Measurements from ENCODE around the gene BOC. TPM values are rescaled to one million over a fixed set of nuclear protein-coding genes. Genes with fewer than 3 reads are reported as not detected.

BOC gene
- total and polyA plus RNA-seq, 2 of the 8 experiments (the other 6 are each of a cell fraction or from before 2014, with no cell fraction given) = 6.9 to 9.3 TPM

DNA sequence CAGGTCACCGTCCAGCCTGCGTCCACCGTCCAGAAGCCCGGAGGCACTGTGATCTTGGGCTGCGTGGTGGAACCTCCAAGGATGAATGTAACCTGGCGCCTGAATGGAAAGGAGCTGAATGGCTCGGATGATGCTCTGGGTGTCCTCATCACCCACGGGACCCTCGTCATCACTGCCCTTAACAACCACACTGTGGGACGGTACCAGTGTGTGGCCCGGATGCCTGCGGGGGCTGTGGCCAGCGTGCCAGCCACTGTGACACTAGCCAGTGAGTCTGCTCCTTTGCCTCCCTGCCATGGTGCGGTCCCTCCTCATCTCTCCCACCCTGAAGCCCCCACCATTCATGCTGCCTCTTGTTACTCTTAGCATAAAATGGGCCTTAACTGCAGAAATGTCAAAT, 39.2 kb downstream of the BOC start:
- Histone ChIP-seq H3K79me1 (ENCODE audit: low read depth, low read length) (no peaks in the 10 kb centered on the region), H3K23ac (ENCODE audit: insufficient read length) (no peak overlapping the region), H3K56ac (replicated peaks; ENCODE audit: insufficient read length, low read depth, low read length) (no peak overlapping the region), H3K23me2 (ENCODE audit: low read depth, low read length) (no peaks in the 10 kb centered on the region; the same call in 1 of the 2 replicates), H3K36me3 (ENCODE audit: control insufficient read depth in 2 of 4, insufficient read depth in 4 of 4, low read length in 3 of 4) (peaks cover 0 to 7% (median 2%) of the 10 kb centered on the region in 4 experiments; a peak in 2 of 8 replicates), H3K4me1 (replicated peaks in 1 of 4; ENCODE audit: control insufficient read depth in 3 of 4, insufficient read depth in 4 of 4, low read length in 3 of 4) (peaks cover 0 to 15% (median 10%) of the 10 kb centered on the region in 4 experiments; a peak in 5 of 7 replicates), H3K79me2 (ENCODE audit: control insufficient read depth in 1 of 2, insufficient read depth in 2 of 2, low read length in 2 of 2) (no peaks in the 10 kb centered on the region), H3K4me2 (ENCODE audit: insufficient read depth in 1 of 2, low read depth in 2 of 2, low read length in 2 of 2) (no peak overlapping the region), H2BK20ac (ENCODE audit: low read length) (no peak overlapping the region), H2BK120ac (replicated peaks; ENCODE audit: low read depth, low read length) (no peak overlapping the region), H3K18ac (ENCODE audit: extremely low read depth, low read length) (no peak overlapping the region), H3K9ac (replicated peaks in 1 of 4; ENCODE audit: extremely low read depth in 1 of 4, low read depth in 3 of 4, low read length in 3 of 4) (no peak overlapping the region), H3K27me3 (replicated peaks in 1 of 4; ENCODE audit: control insufficient read depth in 3 of 4, extremely low read depth in 1 of 4, insufficient read depth in 3 of 4, low read length in 3 of 4) (no peaks in the 10 kb centered on the region), H3K4ac (replicated peaks; ENCODE audit: insufficient read length, low read depth, low read length) (no peak overlapping the region), H2BK15ac (ENCODE audit: low read length) (no peak overlapping the region), H3K4me3 (ENCODE audit: extremely low read depth in 1 of 4, insufficient read depth in 2 of 4, low read depth in 3 of 4, low read length in 4 of 4) (no peak overlapping the region), H3K14ac (ENCODE audit: insufficient read length) (no peak overlapping the region), H2AK5ac (ENCODE audit: low read depth, low read length) (no peak overlapping the region), H4K20me1 (replicated peaks in 1 of 2; ENCODE audit: control insufficient read depth in 1 of 2, insufficient read depth in 2 of 2, low read length in 2 of 2) (peaks cover 0 to 2% of the 10 kb centered on the region in 2 experiments), H4K5ac (ENCODE audit: insufficient read length, low read depth, low read length) (no peak overlapping the region), H4K8ac (ENCODE audit: extremely low read depth, insufficient read depth, low read length) (no peak overlapping the region), H2BK5ac (ENCODE audit: low read depth, low read length) (no peak overlapping the region), H3K27ac (ENCODE audit: low read depth, low read length) (no peak overlapping the region), H4K91ac (replicated peaks; ENCODE audit: insufficient read length, low read length) (no peak overlapping the region), H3K9me3 (ENCODE audit: insufficient read depth in 2 of 2, low read depth in 1 of 2, low read length in 1 of 2) (no peaks in the 10 kb centered on the region), H2AFZ (ENCODE audit: low read length) (no peak overlapping the region), H2BK12ac (ENCODE audit: low read depth, low read length) (no peak overlapping the region)
- ChIA-PET CTCF (ENCODE audit: partially characterized antibody) (interaction anchor here (0.7 to 3.7 kb wide), 5 partner anchors 8 to 114 kb away, joined by 3 to 20 read pairs (median 4); no protein-coding TSS in a partner anchor), POLR2A (ENCODE audit: partially characterized antibody) (no interaction called here)
- DNase-seq (ENCODE audit: low read depth in 1 of 2, low spot score in 2 of 2) (no peak), FAIRE-seq (no peak)
- 92% methylated on average over 14 of the region's 14 CpGs; no CpG with 5 or more reads in 1 of the 2 experiments for WGBS, 2 experiments (ENCODE audit: extremely low coverage in 1 of 2, insufficient coverage in 1 of 2, insufficient read length in 1 of 2, insufficient replicate concordance in 2 of 2, low coverage in 1 of 2, low lambda C conversion rate in 2 of 2, missing lambda C conversion rate in 1 of 2)
- TF ChIP-seq, protein P1, sequence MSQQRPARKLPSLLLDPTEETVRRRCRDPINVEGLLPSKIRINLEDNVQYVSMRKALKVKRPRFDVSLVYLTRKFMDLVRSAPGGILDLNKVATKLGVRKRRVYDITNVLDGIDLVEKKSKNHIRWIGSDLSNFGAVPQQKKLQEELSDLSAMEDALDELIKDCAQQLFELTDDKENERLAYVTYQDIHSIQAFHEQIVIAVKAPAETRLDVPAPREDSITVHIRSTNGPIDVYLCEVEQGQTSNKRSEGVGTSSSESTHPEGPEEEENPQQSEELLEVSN (IDR thresholded peaks at IDR 0.05) = no peak
- no peak for TF ChIP-seq SIX5 (IDR thresholded peaks at IDR 0.05; ENCODE audit: low read depth, low read length)
- no peak for TF ChIP-seq SRF (IDR thresholded peaks at IDR 0.05; ENCODE audit: low read depth, low read length)
- TF ChIP-seq EZH2 (IDR thresholded peaks at IDR 0.05; ENCODE audit: low read depth, low read length, severe bottlenecking) = no peak
- no peak for TF ChIP-seq TAF7 (optimal IDR thresholded peaks at IDR 0.05; ENCODE audit: borderline replicate concordance, low read depth, low read length)
- TF ChIP-seq RNF2 (IDR thresholded peaks at IDR 0.05; ENCODE audit: borderline replicate concordance, low read depth, low read length, missing control alignments, poor library complexity, severe bottlenecking) = no peak
- TF ChIP-seq TCF12 (IDR thresholded peaks at IDR 0.05; ENCODE audit: low read depth, low read length) = no peak
- no peak for TF ChIP-seq TBP (IDR thresholded peaks at IDR 0.05; ENCODE audit: low read depth, low read length)
- TF ChIP-seq POLR2A (IDR thresholded peaks at IDR 0.05; ENCODE audit: control extremely low read depth in 1 of 2, low read depth in 2 of 2, low read length in 2 of 2) = no peak
- no peak for TF ChIP-seq EP300 (IDR thresholded peaks at IDR 0.05; ENCODE audit: borderline replicate concordance in 1 of 2, low read depth in 2 of 2, low read length in 2 of 2)
- no peak for TF ChIP-seq KDM1A (IDR thresholded peaks at IDR 0.05; ENCODE audit: borderline replicate concordance, low read length)
- TF ChIP-seq, protein P2, sequence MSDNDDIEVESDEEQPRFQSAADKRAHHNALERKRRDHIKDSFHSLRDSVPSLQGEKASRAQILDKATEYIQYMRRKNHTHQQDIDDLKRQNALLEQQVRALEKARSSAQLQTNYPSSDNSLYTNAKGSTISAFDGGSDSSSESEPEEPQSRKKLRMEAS (IDR thresholded peaks at IDR 0.05) = no peak
